CD14-positive monocyte (primary cell): ENCODE results near the gene EFCAB8. TPM values are rescaled to one million over a fixed set of nuclear protein-coding genes. Genes with fewer than 3 reads are reported as not detected.
"Not testable (repeated sequence)": the region's sequence is repeated elsewhere in the genome, so short reads cannot be mapped to it uniquely, and the experiment has no call there.

Experiments used
- DNase-seq, 3 donors: peaks; one replicate each; pipeline ENCODE4 v3.0.0-alpha.2; 2011 to 2022
- H2AFZ ChIP-seq: 2 replicates; pipeline ENCODE4 v1.6.0; 2012; ENCODE audit warnings: mild to moderate bottlenecking, low read depth, low read length, inconsistent platforms; ENCODE audit not compliant: insufficient read depth, poor library complexity, severe bottlenecking
- H3K27ac ChIP-seq, 2 donors: 1 replicate in 1 of 2; 2 replicates in 1 of 2; pipeline ENCODE4 v1.5.1; 2012 to 2013; ENCODE audit warnings: low read length in 2 of 2, control low read depth in 1 of 2, inconsistent platforms in 1 of 2, low read depth in 1 of 2, mild to moderate bottlenecking in 1 of 2
- H3K27me3 ChIP-seq, 2 donors: one replicate each; pipeline versions ENCODE4 v1.6.0 to v1.6.1; 2011 to 2013; ENCODE audit warnings: low read length in 2 of 2; ENCODE audit not compliant: control insufficient read depth in 2 of 2, insufficient read depth in 2 of 2
- H3K36me3 ChIP-seq, 2 donors: replicated peaks in 1 of 2; 1 replicate in 1 of 2; 2 replicates in 1 of 2; pipeline versions ENCODE4 v1.5.1 to v1.6.1; 2012 to 2013; ENCODE audit warnings: low read length in 2 of 2, control low read depth in 1 of 2, inconsistent platforms in 1 of 2, mild to moderate bottlenecking in 1 of 2; ENCODE audit not compliant: insufficient read depth in 2 of 2, control insufficient read depth in 1 of 2
- H3K4me1 ChIP-seq, 2 donors: 1 replicate in 1 of 2; 2 replicates in 1 of 2; pipeline versions ENCODE4 v1.5.1 to v1.6.1; 2012 to 2013; ENCODE audit warnings: low read length in 2 of 2, control low read depth in 1 of 2, inconsistent platforms in 1 of 2, mild to moderate bottlenecking in 1 of 2, moderate library complexity in 1 of 2; ENCODE audit not compliant: insufficient read depth in 2 of 2, control insufficient read depth in 1 of 2
- H3K4me2 ChIP-seq: replicated peaks from 2 replicates; pipeline ENCODE3; 2012; ENCODE audit warnings: low read length, moderate library complexity, mild to moderate bottlenecking; ENCODE audit not compliant: poor library complexity, severe bottlenecking; ENCODE audit errors: extremely low read depth
- H3K4me3 ChIP-seq, 3 experiments: fragments of 200-600 bp in 1 of 3; sonication (generic) in 1 of 3; replicated peaks in 1 of 3; 1 replicate in 2 of 3; 2 replicates in 1 of 3; pipeline ENCODE4 v1.5.1; 2011 to 2013; ENCODE audit warnings: low read length in 3 of 3, mild to moderate bottlenecking in 3 of 3, control low read depth in 2 of 3, low read depth in 2 of 3, inconsistent platforms in 1 of 3, moderate library complexity in 1 of 3
- H3K79me2 ChIP-seq: 2 replicates; pipeline ENCODE4 v1.6.0; 2012; ENCODE audit warnings: mild to moderate bottlenecking, control low read depth, inconsistent platforms, low read length, moderate library complexity; ENCODE audit not compliant: insufficient read depth
- H3K9ac ChIP-seq: 2 replicates; pipeline ENCODE4 v1.6.0; 2017; ENCODE audit warnings: low read length, mild to moderate bottlenecking; ENCODE audit not compliant: insufficient read depth, poor library complexity, severe bottlenecking
- H3K9me3 ChIP-seq, 2 donors: replicated peaks in 1 of 2; 1 replicate in 1 of 2; 2 replicates in 1 of 2; pipeline versions ENCODE4 v1.5.1 to v1.6.1; 2012 to 2013; ENCODE audit warnings: low read length in 2 of 2, control low read depth in 1 of 2; ENCODE audit not compliant: control insufficient read depth in 1 of 2, insufficient read depth in 1 of 2
- H4K20me1 ChIP-seq: 2 replicates; pipeline ENCODE4 v1.6.0; 2012; ENCODE audit warnings: mild to moderate bottlenecking, low read length, control low read depth, moderate library complexity; ENCODE audit not compliant: insufficient read depth
- H3K27ac Mint-ChIP-seq, 7 donors: one replicate each; pipeline ENCODE4 v1.8.0; 2020; ENCODE audit warnings: mild to moderate bottlenecking in 7 of 7, mixed read lengths in 7 of 7, moderate library complexity in 6 of 7, inconsistent platforms in 2 of 7
- H3K27me3 Mint-ChIP-seq, 3 donors: one replicate each; pipeline ENCODE4 v1.8.0; 2021 to 2022; ENCODE audit warnings: low read depth in 3 of 3, mild to moderate bottlenecking in 3 of 3, mixed read lengths in 3 of 3, moderate library complexity in 3 of 3, inconsistent platforms in 1 of 3
- H3K36me3 Mint-ChIP-seq, 2 donors: one replicate each; pipeline ENCODE4 v1.8.0; 2020; ENCODE audit warnings: mixed read lengths in 2 of 2, inconsistent platforms in 1 of 2, mild to moderate bottlenecking in 1 of 2
- H3K4me1 Mint-ChIP-seq: one replicate; pipeline ENCODE4 v1.8.0; 2020; ENCODE audit warnings: mild to moderate bottlenecking, mixed read lengths
- H3K4me3 Mint-ChIP-seq, 2 donors: one replicate each; pipeline ENCODE4 v1.8.0; 2020; ENCODE audit warnings: mild to moderate bottlenecking in 2 of 2, mixed read lengths in 2 of 2, moderate library complexity in 1 of 2
- H3K9me3 Mint-ChIP-seq, 7 donors: one replicate each; pipeline ENCODE4 v1.8.0; 2020 to 2022; ENCODE audit warnings: mixed read lengths in 7 of 7, mild to moderate bottlenecking in 6 of 7, moderate library complexity in 6 of 7, inconsistent platforms in 2 of 7
- WGBS: methylation state at CpG from one replicate; pipeline ENCODE4 v1.1.5; 2013; ENCODE audit warnings: missing lambda C conversion rate; ENCODE audit not compliant: insufficient coverage; 5-methylcytosine and 5-hydroxymethylcytosine counted together
- intact Hi-C, 2 donors: fragments of 100-400 bp; cut with micrococcal nuclease; formaldehyde crosslinking; loops; one replicate each; pipeline versions ENCODE4 v1.15.0 to v1.15.1; 2023
- polyA plus RNA-seq, 3 donors: library from polyadenylated mRNA; depleted of rRNA in 1 of 3; unstranded in 2 of 3; stranded (reverse) in 1 of 3; fragments of 300-500 nt in 2 of 3; fragments of >200 nt in 1 of 3; fragmentation: Illumina TruSeq in 2 of 3; gene quantifications; 1 replicate in 2 of 3; 2 replicates in 1 of 3; pipeline ENCODE4 v1.2.3, GENCODE V29; 2012 to 2021
- TF ChIP-seq, protein P1 (sequence below): fragments of 200-600 bp; IDR thresholded peaks from one replicate; pipeline ENCODE4 v1.8.0; 2022; ENCODE audit warnings: antibody characterized with exemption, mild to moderate bottlenecking

The EFCAB8 gene
- polyA plus RNA-seq, 3 donors = 0.45 TPM; not detected in 2

DNA sequence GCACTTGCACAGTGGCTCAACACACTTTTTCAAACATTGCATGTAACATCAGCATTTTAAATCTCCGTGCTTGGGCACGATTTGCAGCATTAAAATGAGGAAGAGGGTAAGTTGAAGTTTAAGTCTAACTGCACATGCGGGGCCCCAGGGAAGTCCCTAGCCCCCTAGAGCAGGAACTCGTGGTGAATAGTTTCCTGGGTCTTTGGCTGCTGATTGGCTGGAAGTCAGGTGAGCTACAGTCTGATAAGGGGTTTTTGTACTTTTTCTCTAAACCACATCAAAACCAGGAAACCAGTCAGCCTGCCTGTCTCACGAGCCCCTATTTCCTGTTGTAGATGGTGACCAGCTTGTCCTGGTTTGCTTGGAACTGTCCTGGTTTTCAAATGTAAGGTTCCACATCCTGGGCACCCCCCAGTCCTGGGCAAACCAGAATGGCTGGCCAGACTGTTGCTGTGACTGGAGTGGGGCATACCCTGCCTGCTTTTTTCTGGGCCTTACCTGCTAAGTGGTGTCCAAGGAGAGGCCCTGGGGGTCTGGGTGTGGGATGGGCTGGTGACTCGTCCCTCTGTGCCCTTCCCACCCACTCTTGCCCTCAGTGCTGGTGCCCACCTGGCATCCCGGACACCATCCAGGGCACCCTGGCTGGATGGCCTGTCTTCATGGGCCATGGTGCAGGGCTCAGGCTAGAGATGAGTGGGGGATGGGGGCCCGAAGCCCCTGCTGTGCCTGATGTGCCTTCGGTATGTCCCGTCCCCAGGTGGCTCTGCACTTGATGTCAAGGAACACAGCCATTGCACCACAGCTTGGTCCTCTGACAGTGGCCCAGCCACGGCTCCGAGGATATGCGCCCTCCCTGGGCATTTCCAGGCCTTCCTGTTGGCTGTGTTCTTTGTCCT lies 113.7 kb downstream of the EFCAB8 start:
- peak overlapping the region; percentile 32 for H3K4me2 ChIP-seq
- intact Hi-C loops = no loop called here
- no peaks in the 10 kb centered on the region for H3K36me3 ChIP-seq
- no peaks in the 10 kb centered on the region for H4K20me1 ChIP-seq
- H2AFZ ChIP-seq = peak overlapping the region; percentile 74
- TF ChIP-seq, protein P1, sequence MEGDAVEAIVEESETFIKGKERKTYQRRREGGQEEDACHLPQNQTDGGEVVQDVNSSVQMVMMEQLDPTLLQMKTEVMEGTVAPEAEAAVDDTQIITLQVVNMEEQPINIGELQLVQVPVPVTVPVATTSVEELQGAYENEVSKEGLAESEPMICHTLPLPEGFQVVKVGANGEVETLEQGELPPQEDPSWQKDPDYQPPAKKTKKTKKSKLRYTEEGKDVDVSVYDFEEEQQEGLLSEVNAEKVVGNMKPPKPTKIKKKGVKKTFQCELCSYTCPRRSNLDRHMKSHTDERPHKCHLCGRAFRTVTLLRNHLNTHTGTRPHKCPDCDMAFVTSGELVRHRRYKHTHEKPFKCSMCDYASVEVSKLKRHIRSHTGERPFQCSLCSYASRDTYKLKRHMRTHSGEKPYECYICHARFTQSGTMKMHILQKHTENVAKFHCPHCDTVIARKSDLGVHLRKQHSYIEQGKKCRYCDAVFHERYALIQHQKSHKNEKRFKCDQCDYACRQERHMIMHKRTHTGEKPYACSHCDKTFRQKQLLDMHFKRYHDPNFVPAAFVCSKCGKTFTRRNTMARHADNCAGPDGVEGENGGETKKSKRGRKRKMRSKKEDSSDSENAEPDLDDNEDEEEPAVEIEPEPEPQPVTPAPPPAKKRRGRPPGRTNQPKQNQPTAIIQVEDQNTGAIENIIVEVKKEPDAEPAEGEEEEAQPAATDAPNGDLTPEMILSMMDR = no peak
- peak overlapping the region in 1 of 3 experiments; percentile 18 for H3K4me3 ChIP-seq
- peak; percentile 7 to 81 (median 30) for DNase-seq
- H3K9me3 ChIP-seq = peaks cover 0 to 6% of the 10 kb centered on the region in 2 donors
- H3K9ac ChIP-seq = no peak overlapping the region
- H3K27ac Mint-ChIP-seq = peak overlapping the region in 3 of 7 donors; percentile 7 to 68 (median 21)
- H3K27me3 Mint-ChIP-seq = peaks cover 2 to 3% (median 2%) of the 10 kb centered on the region in 3 donors
- H3K9me3 Mint-ChIP-seq = peaks cover 0 to 15% (median 3%) of the 10 kb centered on the region in 7 donors
- no peaks in the 10 kb centered on the region for H3K27me3 ChIP-seq
- H3K4me3 Mint-ChIP-seq = no peak overlapping the region
- no peaks in the 10 kb centered on the region for H3K36me3 Mint-ChIP-seq
- peaks cover 15% of the 10 kb centered on the region in 2 donors for H3K4me1 ChIP-seq
- H3K4me1 Mint-ChIP-seq = peaks cover under 1% of the 10 kb centered on the region
- H3K27ac ChIP-seq = peak overlapping the region; percentile 28 to 31
- H3K79me2 ChIP-seq = no peaks in the 10 kb centered on the region
- WGBS = 90% methylated on average over 2 of the region's 13 CpGs

- H3K27ac ChIP-seq = no peak overlapping the region
- H3K36me3 ChIP-seq = no peaks in the 10 kb centered on the region
- Mint-ChIP-seq H3K27ac (peak overlapping the region in 2 of 7 donors; percentile 38 to 50), H3K4me1 (no peaks in the 10 kb centered on the region), H3K9me3 (peaks cover 0 to 15% (median 3%) of the 10 kb centered on the region in 7 donors), H3K36me3 (no peaks in the 10 kb centered on the region), H3K4me3 (no peak overlapping the region), H3K27me3 (peaks cover 0 to 3% (median 2%) of the 10 kb centered on the region in 3 donors)
- H3K4me3 ChIP-seq = no peak overlapping the region
- TF ChIP-seq, protein P1 = no peak
- H2AFZ ChIP-seq = no peak overlapping the region
- H3K9ac ChIP-seq = no peak overlapping the region
- peaks cover 0 to 6% of the 10 kb centered on the region in 2 donors for H3K9me3 ChIP-seq
- 96% methylated on average over 5 of the region's 10 CpGs for WGBS
- H4K20me1 ChIP-seq = no peaks in the 10 kb centered on the region
- H3K4me1 ChIP-seq = peaks cover 15% of the 10 kb centered on the region in 2 donors
- intact Hi-C loops = no loop called here
- H3K27me3 ChIP-seq = no peaks in the 10 kb centered on the region
- DNase-seq = peak in 1 of 3 donors; percentile 2
- H3K79me2 ChIP-seq = no peaks in the 10 kb centered on the region
- no peak overlapping the region for H3K4me2 ChIP-seq
Observed at GRCh38 chr20:32973077-32973717, 114.5 kb downstream of the EFCAB8 start.

- H3K27me3 Mint-ChIP-seq, H3K79me2 ChIP-seq, H4K20me1 ChIP-seq, H3K36me3 ChIP-seq, H3K27ac ChIP-seq, H3K9ac ChIP-seq, intact Hi-C loops, H3K9me3 ChIP-seq, H3K4me3 Mint-ChIP-seq, H3K4me3 ChIP-seq, H2AFZ ChIP-seq, H3K36me3 Mint-ChIP-seq, H3K4me1 Mint-ChIP-seq, H3K4me2 ChIP-seq, H3K27me3 ChIP-seq, DNase-seq: not testable (repeated sequence)
- Mint-ChIP-seq H3K9me3 (peaks cover 0 to 15% (median 3%) of the 10 kb centered on the region in 7 donors), H3K27ac (peak overlapping the region in 1 of 7 donors; percentile 38)
- peaks cover 15% of the 10 kb centered on the region in 2 donors for H3K4me1 ChIP-seq
- 84% methylated on average over 6 of the region's 9 CpGs for whole genome bisulfite sequencing
Observed at GRCh38 chr20:32974204-32975064, 115.7 kb downstream of the EFCAB8 start.
